ENCODE measurements around the gene STRN3.

GRCh38 chr14:30935445-30935844 lies 90.7 kb downstream of the STRN3 start:
- TF ChIP-seq CTCF (conservative IDR thresholded peaks at IDR 0.05; ENCODE audit: low read depth, low read length), result no peak
- TF ChIP-seq CEBPB (IDR thresholded peaks at IDR 0.05; ENCODE audit: low read depth, low read length), result no peak
- TF ChIP-seq POLR2A (IDR thresholded peaks at IDR 0.05; ENCODE audit: low read depth, low read length), result no peak
- no peak for TF ChIP-seq BHLHE40 (IDR thresholded peaks at IDR 0.05; ENCODE audit: low read depth, low read length)
- TF ChIP-seq RFX5 (IDR thresholded peaks at IDR 0.05; ENCODE audit: low read depth, low read length), result no peak

Measured in IMR-90 (cell line).